H9 (cell line): ENCODE results near the gene GNE. TPM values are rescaled to one million over a fixed set of nuclear protein-coding genes. Genes with fewer than 3 reads are reported as not detected.
A peak's percentile ranks its signal among the peaks of the same experiment; 100 is the strongest.

Source experiments
- DNase-seq: peaks from one replicate; pipeline ENCODE4 v3.0.0-alpha.2; 2017
- H2AFZ ChIP-seq: one replicate; pipeline ENCODE4 v1.6.1; 2013; ENCODE audit warnings: mild to moderate bottlenecking, low read length, control low read depth, moderate library complexity
- H2AK5ac ChIP-seq: 2 replicates; pipeline ENCODE4 v1.6.1; 2013; ENCODE audit warnings: low read length, control low read depth, mixed read lengths; ENCODE audit not compliant: insufficient read length
- H2BK120ac ChIP-seq: one replicate; pipeline ENCODE4 v1.6.1; 2013; ENCODE audit warnings: low read depth, mild to moderate bottlenecking, low read length, control low read depth, inconsistent platforms; ENCODE audit not compliant: poor library complexity, severe bottlenecking
- H2BK12ac ChIP-seq: 2 replicates; pipeline ENCODE4 v1.6.1; 2013; ENCODE audit warnings: low read length, control low read depth, mixed read lengths, low read depth; ENCODE audit not compliant: insufficient read length
- H2BK15ac ChIP-seq: 2 replicates; pipeline ENCODE4 v1.6.1; 2013; ENCODE audit warnings: low read depth, low read length, control low read depth
- H2BK20ac ChIP-seq: one replicate; pipeline ENCODE4 v1.6.1; 2013; ENCODE audit warnings: low read depth, mild to moderate bottlenecking, low read length, control low read depth, inconsistent platforms; ENCODE audit not compliant: poor library complexity, severe bottlenecking
- H2BK5ac ChIP-seq: 2 replicates; pipeline ENCODE4 v1.6.1; 2013; ENCODE audit warnings: low read length, control low read depth, mixed read lengths; ENCODE audit not compliant: insufficient read length
- H3K14ac ChIP-seq: 2 replicates; pipeline ENCODE4 v1.6.1; 2013; ENCODE audit warnings: low read length, control low read depth; ENCODE audit not compliant: insufficient read depth
- H3K18ac ChIP-seq: 2 replicates; pipeline ENCODE4 v1.6.1; 2013; ENCODE audit warnings: low read depth, mild to moderate bottlenecking, mixed read lengths, low read length, control low read depth; ENCODE audit not compliant: insufficient read length
- H3K23ac ChIP-seq: 2 replicates; pipeline ENCODE4 v1.6.1; 2013; ENCODE audit warnings: low read length, control low read depth, mixed read lengths, low read depth; ENCODE audit not compliant: insufficient read length
- H3K23me2 ChIP-seq: 2 replicates; pipeline ENCODE4 v1.6.1; 2013; ENCODE audit warnings: low read depth, mild to moderate bottlenecking, mixed read lengths, low read length, control low read depth; ENCODE audit not compliant: insufficient read length, poor library complexity, severe bottlenecking
- H3K27ac ChIP-seq: 2 replicates; pipeline ENCODE4 v1.5.1; 2013; ENCODE audit warnings: low read length, control low read depth, mixed read lengths, low read depth; ENCODE audit not compliant: insufficient read length
- H3K27me3 ChIP-seq: 2 replicates; pipeline ENCODE4 v1.6.1; 2013; ENCODE audit warnings: low read length, control low read depth, inconsistent platforms; ENCODE audit not compliant: insufficient read depth
- H3K4ac ChIP-seq: 2 replicates; pipeline ENCODE4 v1.6.1; 2013; ENCODE audit warnings: low read depth, mild to moderate bottlenecking, control low read depth, inconsistent platforms, low read length, moderate library complexity
- H3K4me1 ChIP-seq: 2 replicates; pipeline ENCODE4 v1.6.1; 2013; ENCODE audit warnings: low read length, control low read depth, inconsistent platforms; ENCODE audit not compliant: insufficient read depth
- H3K4me2 ChIP-seq: 2 replicates; pipeline ENCODE4 v1.6.1; 2013; ENCODE audit warnings: low read length, control low read depth, mixed read lengths; ENCODE audit not compliant: insufficient read length, insufficient read depth
- H3K56ac ChIP-seq: 2 replicates; pipeline ENCODE4 v1.6.1; 2013; ENCODE audit warnings: low read depth, mild to moderate bottlenecking, mixed read lengths, low read length, control low read depth; ENCODE audit not compliant: insufficient read length
- H3K79me1 ChIP-seq: 2 replicates; pipeline ENCODE4 v1.6.1; 2013; ENCODE audit warnings: low read depth, mild to moderate bottlenecking, moderate library complexity, low read length, control low read depth, inconsistent platforms; ENCODE audit not compliant: insufficient read depth, poor library complexity, severe bottlenecking
- H3K79me2 ChIP-seq: 2 replicates; pipeline ENCODE4 v1.6.1; 2013; ENCODE audit warnings: low read length, control low read depth, inconsistent platforms; ENCODE audit not compliant: insufficient read depth
- H3K9ac ChIP-seq: 2 replicates; pipeline ENCODE4 v1.6.1; 2013; ENCODE audit warnings: low read length, control low read depth, mixed read lengths; ENCODE audit not compliant: insufficient read length; ENCODE audit errors: extremely low read depth
- H3K9me3 ChIP-seq: one replicate; pipeline ENCODE4 v1.6.1; 2013; ENCODE audit warnings: low read depth, low read length, inconsistent platforms; ENCODE audit not compliant: control insufficient read depth
- H3T11ph ChIP-seq: one replicate; pipeline ENCODE4 v1.6.1; 2013; ENCODE audit warnings: mild to moderate bottlenecking, low read length, control low read depth, inconsistent platforms
- H4K20me1 ChIP-seq: one replicate; pipeline ENCODE4 v1.6.1; 2013; ENCODE audit not compliant: control insufficient read depth, insufficient read length, insufficient read depth
- H4K5ac ChIP-seq: 2 replicates; pipeline ENCODE4 v1.6.1; 2013; ENCODE audit warnings: low read depth, mild to moderate bottlenecking, mixed read lengths, low read length, control low read depth; ENCODE audit not compliant: insufficient read length
- H4K8ac ChIP-seq: replicated peaks from 2 replicates; pipeline ENCODE4 v1.6.1; 2013; ENCODE audit warnings: low read length, control low read depth, mixed read lengths, low read depth; ENCODE audit not compliant: insufficient read length
- H4K91ac ChIP-seq: 2 replicates; pipeline ENCODE4 v1.6.1; 2013; ENCODE audit warnings: low read depth, mild to moderate bottlenecking, moderate library complexity, mixed read lengths, low read length, control low read depth; ENCODE audit not compliant: insufficient read length
- H3K27ac Mint-ChIP-seq, 3 experiments: 2 replicates in 2 of 3; 3 replicates in 1 of 3; pipeline ENCODE4 v1.8.0; 2020 to 2021; ENCODE audit warnings: mixed read lengths in 3 of 3, mild to moderate bottlenecking in 1 of 3, moderate library complexity in 1 of 3
- H3K27me3 Mint-ChIP-seq: 2 replicates; pipeline ENCODE4 v1.8.0; 2021; ENCODE audit warnings: low read depth, mild to moderate bottlenecking, moderate library complexity, mixed read lengths
- H3K36me3 Mint-ChIP-seq, 3 experiments: 2 replicates in 2 of 3; 3 replicates in 1 of 3; pipeline ENCODE4 v1.8.0; 2020 to 2021; ENCODE audit warnings: low read depth in 3 of 3, mixed read lengths in 3 of 3; ENCODE audit not compliant: insufficient read depth in 1 of 3
- H3K4me1 Mint-ChIP-seq, 2 experiments: 2 replicates each; pipeline ENCODE4 v1.8.0; 2020; ENCODE audit warnings: mixed read lengths in 2 of 2
- H3K4me3 Mint-ChIP-seq, 2 experiments: 2 replicates in 1 of 2; 3 replicates in 1 of 2; pipeline ENCODE4 v1.8.0; 2020 to 2021; ENCODE audit warnings: mild to moderate bottlenecking in 2 of 2, mixed read lengths in 2 of 2, moderate library complexity in 1 of 2
- H3K9me3 Mint-ChIP-seq, 2 experiments: 2 replicates in 1 of 2; 3 replicates in 1 of 2; pipeline ENCODE4 v1.8.0; 2020; ENCODE audit warnings: mild to moderate bottlenecking in 2 of 2, mixed read lengths in 2 of 2, moderate library complexity in 1 of 2
- WGBS: extraction: QIAGEN DNeasy Blood & Tissue Kit; methylation state at CpG from one replicate; pipeline ENCODE4 v1.1.7; 2013; ENCODE audit warnings: missing lambda C conversion rate, low lambda C conversion rate, mixed read lengths; ENCODE audit not compliant: insufficient read length; ENCODE audit errors: extremely low coverage; 5-methylcytosine and 5-hydroxymethylcytosine counted together
- total RNA-seq: library from RNA; stranded (reverse); gene quantifications from 2 replicates; pipeline ENCODE4 v1.2.1, GENCODE V29; 2021
- TF ChIP-seq, protein P1 (sequence below): fragments of 200-600 bp; sonication (generic); conservative IDR thresholded peaks from 3 replicates; pipeline ENCODE4 v1.8.0; 2021; ENCODE audit warnings: antibody characterized with exemption, mild to moderate bottlenecking

The GNE gene
- total RNA-seq, 1 experiment from 2014 or later = 6.3 TPM

DNA sequence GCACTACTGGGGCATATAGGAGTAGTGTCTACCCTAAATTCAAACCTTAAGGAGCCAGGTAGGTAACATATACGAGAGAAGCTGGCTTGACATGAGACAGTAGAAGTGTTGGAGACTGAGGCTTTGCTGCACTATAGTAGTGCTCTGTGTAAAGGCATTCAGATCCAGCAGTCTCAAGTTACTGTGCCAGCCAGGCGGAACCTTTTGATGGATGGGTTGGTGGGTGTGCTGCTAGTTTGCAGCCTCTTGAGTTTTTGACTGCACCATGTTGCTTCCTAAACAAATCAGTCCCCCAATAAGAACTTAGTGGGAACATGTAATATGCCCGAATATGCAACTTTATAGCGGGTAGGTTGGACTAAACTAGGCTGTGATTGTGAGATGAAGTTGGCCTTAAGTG is 66.1 kb downstream of the GNE start:
- no peak overlapping the region for H2AK5ac ChIP-seq
- TF ChIP-seq, protein P1, sequence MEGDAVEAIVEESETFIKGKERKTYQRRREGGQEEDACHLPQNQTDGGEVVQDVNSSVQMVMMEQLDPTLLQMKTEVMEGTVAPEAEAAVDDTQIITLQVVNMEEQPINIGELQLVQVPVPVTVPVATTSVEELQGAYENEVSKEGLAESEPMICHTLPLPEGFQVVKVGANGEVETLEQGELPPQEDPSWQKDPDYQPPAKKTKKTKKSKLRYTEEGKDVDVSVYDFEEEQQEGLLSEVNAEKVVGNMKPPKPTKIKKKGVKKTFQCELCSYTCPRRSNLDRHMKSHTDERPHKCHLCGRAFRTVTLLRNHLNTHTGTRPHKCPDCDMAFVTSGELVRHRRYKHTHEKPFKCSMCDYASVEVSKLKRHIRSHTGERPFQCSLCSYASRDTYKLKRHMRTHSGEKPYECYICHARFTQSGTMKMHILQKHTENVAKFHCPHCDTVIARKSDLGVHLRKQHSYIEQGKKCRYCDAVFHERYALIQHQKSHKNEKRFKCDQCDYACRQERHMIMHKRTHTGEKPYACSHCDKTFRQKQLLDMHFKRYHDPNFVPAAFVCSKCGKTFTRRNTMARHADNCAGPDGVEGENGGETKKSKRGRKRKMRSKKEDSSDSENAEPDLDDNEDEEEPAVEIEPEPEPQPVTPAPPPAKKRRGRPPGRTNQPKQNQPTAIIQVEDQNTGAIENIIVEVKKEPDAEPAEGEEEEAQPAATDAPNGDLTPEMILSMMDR = no peak
- DNase-seq = no peak
- WGBS = no CpG with 5 or more reads among the region's 4 CpGs
- no peak overlapping the region for H2BK12ac ChIP-seq
- H4K20me1 ChIP-seq = no peaks in the 10 kb centered on the region
- H3K14ac ChIP-seq = no peak overlapping the region
- H4K8ac ChIP-seq = no peak overlapping the region
- H3K18ac ChIP-seq = no peak overlapping the region
- Mint-ChIP-seq H3K27me3 (peaks cover 10% of the 10 kb centered on the region), H3K9me3 (no peaks in the 10 kb centered on the region), H3K4me3 (peak overlapping the region; percentile 94 to 96), H3K36me3 (peaks cover 6 to 13% (median 12%) of the 10 kb centered on the region in 3 experiments; a peak in 6 of 7 replicates), H3K4me1 (peaks cover 23 to 26% of the 10 kb centered on the region in 2 experiments), H3K27ac (no peak overlapping the region)
- H3K4ac ChIP-seq = no peak overlapping the region
- H2BK5ac ChIP-seq = no peak overlapping the region
- H3K4me1 ChIP-seq = peaks cover 6% of the 10 kb centered on the region; the same call in 1 of the 2 replicates
- no peak overlapping the region for H2AFZ ChIP-seq
- no peak overlapping the region for H2BK20ac ChIP-seq
- H4K5ac ChIP-seq = no peak overlapping the region
- H3K79me1 ChIP-seq = peaks cover 13% of the 10 kb centered on the region
- H3T11ph ChIP-seq = no peak overlapping the region
- no peak overlapping the region for H3K23ac ChIP-seq
- peaks cover 37% of the 10 kb centered on the region for H3K79me2 ChIP-seq
- peak overlapping the region; percentile 95 for H3K4me2 ChIP-seq
- H3K27ac ChIP-seq = no peak overlapping the region
- no peaks in the 10 kb centered on the region for H3K27me3 ChIP-seq
- H3K56ac ChIP-seq = no peak overlapping the region
- H2BK15ac ChIP-seq = no peak overlapping the region
- no peak overlapping the region for H2BK120ac ChIP-seq
- H3K9ac ChIP-seq = peak overlapping the region; percentile 45
- H4K91ac ChIP-seq = no peak overlapping the region
- H3K9me3 ChIP-seq = no peaks in the 10 kb centered on the region
- H3K23me2 ChIP-seq = peaks cover 10% of the 10 kb centered on the region
